NCI-H1105 treated with DMSO at 0.1 percent for 48 hours (cell line): ENCODE results near the gene KCNK5.

ENCODE experiments used
- DNase-seq: peaks from one replicate; lab custom pipeline; 2025; lab: John Stamatoyannopoulos, UW

KCNK5 gene

GRCh38 chr6:39215640-39216158 is 13.6 kb downstream of the KCNK5 start:
- no peak for DNase-seq

GRCh38 chr6:39214846-39215639 is 14.2 kb downstream of the KCNK5 start:
- DNase-seq = no peak

GRCh38 chr6:39214120-39214813 is 15.0 kb downstream of the KCNK5 start:
- DNase-seq = no peak

- no peak for DNase-seq
These were observed 15.9 kb downstream of the KCNK5 start for GRCh38 chr6:39213195-39213920.

- no peak for DNase-seq
These were observed 18.1 kb downstream of the KCNK5 start for GRCh38 chr6:39211183-39211582.

GRCh38 chr6:39210450-39210849 is 18.8 kb downstream of the KCNK5 start:
- no peak for DNase-seq

- no peak for DNase-seq
These were observed 19.4 kb downstream of the KCNK5 start for GRCh38 chr6:39209911-39210310.

- no peak for DNase-seq
These were observed 19.9 kb downstream of the KCNK5 start for GRCh38 chr6:39209360-39209811.

GRCh38 chr6:39208223-39208739 is 21.0 kb downstream of the KCNK5 start:
- DNase-seq = no peak

GRCh38 chr6:39207416-39208222 is 21.7 kb downstream of the KCNK5 start:
- no peak for DNase-seq

GRCh38 chr6:39206250-39206721 is 23.0 kb downstream of the KCNK5 start:
- DNase-seq = no peak

- no peak for DNase-seq
These were observed 24.5 kb downstream of the KCNK5 start for GRCh38 chr6:39204646-39205244.

- DNase-seq = no peak
These were observed 25.1 kb downstream of the KCNK5 start for GRCh38 chr6:39204160-39204495.

GRCh38 chr6:39203436-39204159 is 25.7 kb downstream of the KCNK5 start:
- DNase-seq = peak; percentile 11

GRCh38 chr6:39202166-39202565 is 27.1 kb downstream of the KCNK5 start:
- DNase-seq = no peak

GRCh38 chr6:39200498-39201020 is 28.7 kb downstream of the KCNK5 start:
- DNase-seq = no peak

- no peak for DNase-seq
These were observed 29.3 kb downstream of the KCNK5 start for GRCh38 chr6:39199976-39200375.

- DNase-seq = no peak
These were observed 29.9 kb downstream of the KCNK5 start for GRCh38 chr6:39199231-39199940.

GRCh38 chr6:39198528-39198927 is 30.7 kb downstream of the KCNK5 start:
- no peak for DNase-seq
